NCI-H748 (cell line): ENCODE results near the gene PIANP.

ENCODE experiments used
- DNase-seq: peaks from one replicate; lab custom pipeline; 2025; ENCODE audit not compliant: unreplicated experiment; lab: John Stamatoyannopoulos, UW

Gene PIANP

DNA sequence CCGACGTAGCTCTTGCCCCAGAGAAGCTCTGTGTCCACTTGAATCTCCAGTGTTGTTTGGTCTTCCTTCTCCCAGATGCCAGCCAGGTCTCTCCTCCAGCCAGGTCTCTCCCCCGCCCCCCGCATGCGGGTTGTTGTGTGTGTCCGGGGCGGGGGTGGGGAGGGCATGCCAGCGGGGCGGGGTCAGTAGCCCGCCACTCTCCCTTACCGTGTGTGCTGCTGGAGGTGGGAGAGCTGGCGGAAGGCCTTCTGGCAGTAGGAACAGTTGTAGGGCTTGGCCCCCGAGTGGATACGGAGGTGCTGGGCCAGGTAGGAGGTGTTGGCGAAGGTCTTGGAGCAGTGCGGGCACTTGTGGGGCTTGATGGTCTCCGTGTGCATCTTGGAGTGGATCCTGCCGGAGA lies 28.5 kb downstream of the PIANP start:
- no peak for DNase-seq

DNA sequence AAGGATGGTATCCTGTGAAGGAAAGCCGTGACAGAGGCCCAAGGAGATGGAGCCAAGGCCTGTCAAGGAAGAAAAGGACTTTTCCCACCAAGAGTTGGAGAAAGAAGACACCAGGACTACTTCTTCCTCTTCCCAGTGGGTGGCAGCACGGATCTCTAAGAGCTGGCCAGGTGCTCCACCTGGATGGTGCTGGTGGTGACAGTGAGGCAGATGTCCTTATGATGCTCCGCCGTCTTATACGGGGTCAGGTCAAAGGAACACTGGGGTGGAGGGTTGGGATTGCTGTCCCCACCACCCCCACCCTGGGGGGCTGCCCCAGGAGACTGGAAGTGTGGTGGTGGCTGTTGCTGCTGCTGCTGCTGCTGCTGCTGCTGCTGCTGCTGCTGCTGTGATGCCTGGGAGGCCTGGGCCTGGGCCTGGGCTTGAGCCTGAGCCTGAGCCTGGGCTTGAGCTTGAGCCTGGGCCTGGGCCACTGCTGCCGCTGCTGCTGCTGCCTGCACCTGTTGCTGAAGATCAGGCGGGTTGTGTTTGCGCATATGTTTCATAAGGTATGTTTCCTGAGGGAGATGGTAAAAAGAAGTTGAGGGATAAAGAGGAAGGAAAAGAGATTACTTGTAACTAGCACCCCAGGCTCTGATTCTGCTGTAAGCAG lies 32.9 kb downstream of the PIANP start:
- peak; percentile 9 for DNase-seq

DNA sequence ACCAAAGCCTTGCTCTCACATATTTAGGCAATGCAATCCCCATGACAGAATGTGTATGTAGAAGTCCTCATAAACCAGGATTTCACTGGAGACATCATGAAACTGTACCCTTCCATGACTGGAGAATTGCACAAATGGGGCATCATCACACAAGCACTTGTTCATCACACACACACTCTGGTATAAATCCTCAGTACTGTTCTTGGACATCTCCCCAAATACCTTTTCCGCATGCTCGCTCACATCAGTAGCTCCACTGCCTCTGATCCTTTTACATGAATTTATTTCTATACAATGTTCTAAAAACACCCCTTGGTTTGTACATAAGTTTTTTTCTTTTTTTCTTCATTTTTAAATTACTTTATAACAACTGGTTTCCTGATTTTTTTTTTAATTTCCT lies 34.4 kb downstream of the PIANP start:
- no peak for DNase-seq

DNA sequence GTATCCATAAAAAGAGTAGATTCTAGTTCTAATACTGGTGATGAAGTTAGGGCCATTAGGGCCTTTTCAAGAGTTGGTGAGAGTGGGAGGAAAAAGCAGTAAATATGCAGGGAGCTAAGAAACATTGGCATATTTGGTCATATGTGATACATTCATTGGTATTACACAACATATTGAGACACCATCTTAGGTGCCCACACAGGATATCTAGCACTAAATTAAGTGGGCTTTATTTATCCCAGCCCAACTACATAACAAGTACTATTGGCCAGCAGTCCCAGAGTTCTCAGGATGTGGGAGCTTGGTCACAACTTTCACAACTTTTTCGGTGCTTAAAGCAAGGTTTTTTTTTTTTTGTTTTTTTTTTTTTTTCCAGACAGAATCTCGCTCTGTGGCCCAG lies 35.7 kb downstream of the PIANP start:
- no peak for DNase-seq

DNA sequence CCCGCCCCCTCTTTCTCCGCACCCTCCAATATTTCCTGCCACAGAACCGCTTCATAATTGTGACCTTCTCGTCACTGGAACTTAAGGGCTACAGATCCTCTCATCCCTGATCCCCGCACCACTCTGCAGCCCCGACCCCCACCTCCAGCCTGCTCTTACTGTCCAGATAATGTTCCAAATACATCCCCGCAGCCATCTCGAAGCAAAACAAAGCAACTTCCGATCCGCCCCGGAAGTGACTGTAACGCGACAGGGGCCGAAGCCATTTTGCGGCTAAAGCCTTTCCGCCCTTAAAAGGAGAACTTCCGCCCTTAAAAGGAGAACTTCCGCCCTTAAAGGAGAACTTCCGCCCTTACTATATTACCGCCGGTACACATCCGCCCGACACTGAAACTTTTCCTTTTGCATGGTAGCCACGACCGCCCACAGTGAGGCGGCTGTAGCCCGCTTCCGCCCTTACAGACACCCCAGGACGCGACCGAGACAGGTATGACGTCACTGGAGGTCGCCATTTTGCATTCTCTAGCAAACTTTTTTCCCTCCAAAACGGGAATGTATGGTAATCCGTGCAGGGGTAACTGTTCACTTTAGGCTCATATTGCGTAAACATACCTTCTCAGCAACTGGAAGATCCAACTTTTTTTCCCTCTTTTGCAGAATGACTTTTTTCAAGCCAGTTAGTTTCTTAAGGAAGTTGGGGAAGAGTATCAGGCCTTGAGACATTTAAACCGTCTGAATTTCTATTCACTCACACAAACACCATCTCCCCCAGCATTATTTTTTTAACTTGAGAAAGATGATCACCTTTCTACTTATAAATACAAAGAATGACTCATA lies 37.5 kb downstream of the PIANP start, which contains the start of gene ING4:
ING4 (minus strand) TSS at position 214 of the 837 bp plus-strand sequence; CDS start at position 196, 18 bp downstream.
- DNase-seq, result peak; percentile 99

DNA sequence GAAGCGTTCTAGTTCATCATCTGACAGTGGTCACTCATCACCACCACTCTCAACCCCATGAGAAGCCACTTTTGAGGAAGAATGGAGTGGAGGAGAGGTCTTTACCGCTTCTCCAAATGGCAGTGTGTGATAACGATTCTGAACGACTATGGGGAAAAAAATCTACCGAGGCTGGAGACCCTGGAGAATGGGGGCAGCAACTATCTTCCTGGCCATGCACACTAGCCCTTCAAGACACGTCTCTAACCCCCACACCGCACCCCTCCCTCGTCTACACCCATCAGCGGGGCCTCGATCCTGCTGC lies 38.1 kb downstream of the PIANP start:
- DNase-seq, result no peak

DNA sequence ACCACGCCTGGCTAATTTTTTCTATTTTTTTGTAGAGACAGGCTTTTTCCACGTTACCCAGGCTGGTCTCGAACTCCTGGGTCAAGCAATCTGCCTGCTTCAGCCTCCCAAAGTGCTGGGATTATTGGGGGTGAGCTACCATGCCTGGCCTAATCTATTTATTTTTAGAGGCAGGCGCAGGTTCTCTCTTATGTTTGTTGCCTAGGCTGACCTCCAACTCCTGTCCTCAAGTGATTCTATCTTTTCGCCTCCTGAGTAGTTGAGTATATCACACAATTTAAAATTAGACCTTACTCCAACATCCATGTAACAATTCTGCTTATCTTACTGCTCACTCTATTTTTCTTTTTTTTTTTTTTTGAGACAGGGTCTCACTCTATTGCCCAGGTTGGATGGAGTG lies 46.6 kb downstream of the PIANP start:
- no peak for DNase-seq

DNA sequence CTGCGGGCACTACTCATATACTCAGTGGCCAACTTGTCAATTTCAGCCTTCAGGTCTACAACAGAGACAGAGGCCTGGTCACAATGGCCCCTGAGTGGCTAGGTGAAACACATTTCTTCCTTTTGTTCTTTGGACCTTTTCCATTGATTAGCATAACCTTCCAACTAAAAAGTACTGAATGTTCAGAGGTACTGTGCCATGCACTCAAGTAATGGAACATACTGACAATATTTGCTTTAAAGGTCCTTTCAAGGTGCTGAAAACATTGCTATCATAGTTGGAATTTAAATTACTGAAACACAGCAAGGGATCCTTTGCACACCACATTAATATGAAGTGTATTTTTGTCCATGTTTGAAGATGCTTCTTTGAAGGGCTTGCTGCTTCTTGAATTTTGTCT lies 47.3 kb downstream of the PIANP start:
- DNase-seq, result no peak

DNA sequence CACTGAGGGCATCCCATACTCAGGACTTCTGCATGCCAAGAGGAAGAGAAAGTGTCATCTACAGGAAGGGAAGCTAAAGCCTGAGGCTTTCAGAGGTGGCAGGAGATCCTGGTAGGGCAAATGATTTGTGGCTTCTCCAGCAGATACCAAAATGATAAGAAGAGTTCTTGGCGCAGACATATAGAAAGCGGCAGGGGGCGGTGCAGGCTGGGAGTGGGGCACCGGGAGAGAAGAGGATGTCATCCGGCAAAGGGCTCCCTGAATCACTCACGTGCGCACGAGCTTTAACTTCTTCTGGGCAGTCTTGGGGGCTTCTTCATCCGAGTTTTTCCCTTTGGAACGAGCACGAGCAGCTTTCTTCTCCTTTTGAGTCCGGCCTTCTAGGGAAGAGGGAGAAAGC lies 48.2 kb downstream of the PIANP start:
- DNase-seq, result no peak

DNA sequence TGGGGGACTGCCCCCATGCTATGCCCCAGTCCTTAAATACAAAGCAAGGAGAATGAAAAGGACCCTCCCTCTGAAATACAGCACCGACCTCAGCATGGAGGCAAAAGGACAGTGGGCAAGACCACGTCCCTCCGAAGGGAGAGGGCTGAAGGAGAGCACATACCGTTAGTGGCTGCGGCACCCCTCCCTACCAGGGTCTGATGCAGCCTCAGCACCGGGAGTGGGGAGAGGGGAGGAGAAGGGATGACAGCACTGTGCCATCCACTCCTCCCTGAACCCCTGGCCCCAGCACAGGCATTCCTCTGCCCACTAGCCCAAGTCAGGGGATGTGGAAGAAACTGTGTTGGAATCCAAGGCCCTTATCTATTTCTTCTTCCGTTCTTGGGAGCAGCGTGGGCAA lies 49.8 kb downstream of the PIANP start:
- no peak for DNase-seq

DNA sequence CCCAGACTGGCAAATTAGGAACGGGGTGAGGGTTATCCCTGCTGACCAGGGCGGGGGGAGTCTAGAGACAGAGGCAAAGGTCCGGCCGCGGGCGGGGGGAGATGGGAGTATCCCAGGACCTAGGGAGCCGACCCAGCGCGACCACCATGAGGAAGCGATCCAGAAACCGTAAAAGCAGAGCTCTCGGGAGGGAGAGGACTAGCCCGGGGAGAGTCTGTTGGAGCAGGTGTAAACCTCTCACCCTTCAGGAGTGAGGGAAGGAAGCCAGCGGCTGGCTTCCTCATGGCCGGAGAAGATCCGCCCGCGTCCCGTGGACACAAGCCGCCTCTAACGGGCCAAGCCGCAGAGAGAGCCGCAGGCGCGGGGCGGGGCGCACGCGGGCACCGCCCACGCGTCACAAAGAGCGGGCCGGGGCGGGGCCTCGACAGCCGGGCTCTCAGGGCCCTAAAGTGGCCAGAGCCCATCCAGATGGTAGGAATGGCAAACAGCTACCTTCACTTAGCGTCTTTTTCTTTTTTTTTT lies 53.5 kb downstream of the PIANP start, which contains the start of gene ACRBP:
ACRBP (minus strand) TSS at position 350 of the 522 bp plus-strand sequence; CDS start at position 284, 66 bp downstream.
- DNase-seq, result peak; percentile 77

DNA sequence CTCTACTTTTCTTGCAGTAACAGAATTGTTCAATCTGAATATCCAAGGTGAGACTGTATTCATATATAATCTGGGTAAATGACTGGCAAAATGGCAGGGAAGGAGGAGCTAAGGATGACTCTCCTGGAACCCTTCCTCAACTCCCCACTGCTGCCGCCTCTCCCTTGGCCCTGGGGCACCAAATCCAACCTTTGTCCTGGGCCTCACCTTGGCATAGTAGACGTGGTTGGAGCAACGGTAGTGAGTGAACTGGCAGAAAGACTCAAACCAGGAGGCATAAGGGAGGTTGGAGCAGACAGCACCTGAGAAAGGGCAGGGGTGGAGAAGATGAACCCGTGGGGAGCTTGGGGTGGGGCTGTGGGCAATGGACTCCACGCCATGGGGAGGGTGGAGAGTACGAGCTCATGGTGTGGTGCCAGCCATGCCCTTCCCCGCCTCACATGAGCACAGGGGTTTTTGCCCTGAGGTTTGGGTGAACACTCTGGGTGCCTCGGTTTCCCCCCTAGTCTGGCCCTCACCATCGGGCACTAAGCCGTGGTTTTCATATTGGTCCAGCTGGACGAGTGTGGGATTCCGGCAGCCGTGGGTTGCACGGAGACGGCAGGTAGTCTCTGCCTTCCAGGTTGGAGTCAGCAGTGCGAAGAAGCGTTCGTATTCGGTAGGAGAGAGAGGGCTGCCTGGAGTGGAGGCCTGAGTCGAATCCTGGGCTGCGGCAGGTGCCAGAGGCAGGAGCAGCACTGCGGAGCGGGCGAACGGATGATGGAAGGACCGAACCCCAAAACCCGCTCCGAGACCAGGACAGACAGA lies 54.1 kb downstream of the PIANP start:
- peak; percentile 33 for DNase-seq

DNA sequence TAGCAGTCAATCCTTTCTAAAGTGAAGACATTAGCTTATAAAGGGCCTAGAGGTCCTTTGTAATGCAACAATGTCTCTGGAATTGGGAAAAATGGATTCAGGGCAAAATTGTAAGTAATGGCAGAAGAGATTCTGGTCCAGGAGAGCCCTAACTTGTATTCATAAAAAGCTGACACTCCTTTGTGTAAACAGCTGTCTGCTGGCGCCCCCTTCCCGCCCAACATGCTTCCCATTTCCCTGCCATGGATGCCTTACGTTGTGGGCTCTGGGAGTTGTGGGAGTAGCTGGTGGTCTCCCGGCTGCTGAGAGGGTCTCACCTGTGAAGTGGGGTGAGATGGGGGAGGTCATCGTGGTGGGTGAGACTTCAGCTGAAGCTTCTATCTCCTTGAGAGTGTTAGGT lies 55.7 kb downstream of the PIANP start:
- peak; percentile 63 for DNase-seq

DNA sequence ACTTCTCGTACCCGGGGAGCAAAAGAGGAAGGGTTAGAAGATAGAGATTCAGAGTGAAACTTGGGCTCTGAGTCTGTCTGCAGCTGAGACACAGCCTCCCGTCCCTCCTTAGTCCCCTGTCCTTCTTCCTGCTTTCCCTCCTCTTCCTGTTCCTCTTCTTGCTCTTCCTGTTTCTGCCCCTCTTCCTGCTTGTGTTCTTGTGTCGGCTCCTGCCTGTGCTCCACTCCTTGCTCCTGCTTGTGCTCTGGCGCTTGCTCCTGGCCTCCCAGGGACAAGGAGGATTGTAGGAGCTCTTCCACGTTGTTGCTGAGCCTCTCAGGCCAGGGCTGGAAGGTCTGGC lies 56.4 kb downstream of the PIANP start:
- no peak for DNase-seq
